Stimulated activated CD8-positive, alpha-beta memory T cell treated with anti-CD3 and anti-CD28 coated beads, Interleukin-4, amount 100 ng/mL, for 1 hour (primary cell): ENCODE results near the gene AP4B1.
A peak's percentile ranks its signal among the peaks of the same experiment; 100 is the strongest.

Experiments used
- DNase-seq, 2 donors: peaks; one replicate each; pipeline ENCODE4 v3.0.0-alpha.2; 2020; ENCODE audit warnings: low read depth in 2 of 2, low spot score in 1 of 2

AP4B1 gene

DNA sequence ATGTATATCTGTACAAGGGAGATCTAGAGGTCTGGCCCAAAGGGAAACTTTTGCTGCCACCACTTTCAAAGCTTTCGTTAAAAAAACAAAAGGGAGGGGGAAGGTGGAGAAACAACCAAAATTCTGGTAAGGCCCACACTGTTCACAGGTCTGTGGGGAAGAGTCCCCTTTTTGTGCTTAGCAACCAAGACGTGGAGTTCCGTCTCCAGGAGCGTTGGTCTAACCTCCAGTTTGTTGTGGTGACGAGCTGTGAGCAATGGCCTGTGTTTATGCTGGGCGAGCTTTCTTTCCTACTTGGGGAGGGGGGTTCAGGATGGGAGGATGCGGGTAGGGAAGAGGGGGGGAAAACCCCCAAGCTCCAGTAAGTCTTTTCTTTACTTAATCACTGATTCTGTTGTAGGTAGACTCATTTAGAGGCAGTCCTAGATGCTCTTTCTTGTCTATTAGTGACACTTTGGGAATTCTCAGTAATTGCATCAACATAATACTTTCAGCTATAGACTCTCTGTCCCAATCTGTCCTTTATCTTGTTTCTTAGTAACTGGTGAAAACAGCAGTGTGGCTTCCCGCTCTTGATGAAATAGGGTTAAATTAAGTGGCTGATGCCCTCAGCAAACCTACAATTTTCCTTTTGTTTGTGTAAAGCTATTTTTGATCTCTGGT, 26.0 kb upstream of the AP4B1 start:
- DNase-seq, result peak; percentile 39 to 60

DNA sequence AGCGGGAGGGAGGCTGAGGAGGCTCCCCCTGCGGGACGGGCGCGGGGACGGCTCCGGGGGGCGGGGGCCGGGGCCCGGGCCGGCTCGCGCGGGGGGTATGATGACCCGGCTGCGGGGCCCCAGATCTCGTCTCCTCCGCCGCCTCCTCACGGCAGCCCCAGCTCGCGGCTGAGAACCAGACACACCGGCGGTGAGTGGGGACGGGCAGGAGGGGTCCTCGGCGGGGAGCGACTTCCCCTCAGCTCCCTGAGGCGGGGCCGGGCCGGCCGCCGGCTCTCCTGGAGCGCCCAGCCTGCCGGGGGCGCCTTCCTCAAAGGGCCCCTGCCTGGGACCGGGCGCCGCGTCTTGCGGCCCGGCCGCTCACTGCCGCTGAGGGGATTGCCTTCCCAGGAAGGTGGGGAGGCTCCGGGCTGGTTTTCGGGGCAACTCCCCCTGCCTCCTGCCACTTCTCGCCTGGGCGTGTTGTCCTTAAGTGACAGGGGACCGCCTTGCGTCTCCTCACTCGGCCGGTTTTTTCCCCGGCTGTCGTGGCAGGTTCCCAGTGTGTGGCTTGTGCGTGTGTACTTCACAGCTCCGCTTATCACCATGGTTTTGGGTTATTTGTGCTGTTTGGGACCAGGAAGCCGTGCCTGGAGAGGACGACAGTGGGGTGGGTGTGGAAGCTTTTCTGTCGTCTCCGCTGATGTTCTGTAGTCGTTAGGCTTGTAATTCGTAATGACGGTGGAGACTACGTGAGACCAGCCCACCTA, 25.3 kb upstream of the AP4B1 start:
- peak; percentile 32 to 53 for DNase-seq

DNA sequence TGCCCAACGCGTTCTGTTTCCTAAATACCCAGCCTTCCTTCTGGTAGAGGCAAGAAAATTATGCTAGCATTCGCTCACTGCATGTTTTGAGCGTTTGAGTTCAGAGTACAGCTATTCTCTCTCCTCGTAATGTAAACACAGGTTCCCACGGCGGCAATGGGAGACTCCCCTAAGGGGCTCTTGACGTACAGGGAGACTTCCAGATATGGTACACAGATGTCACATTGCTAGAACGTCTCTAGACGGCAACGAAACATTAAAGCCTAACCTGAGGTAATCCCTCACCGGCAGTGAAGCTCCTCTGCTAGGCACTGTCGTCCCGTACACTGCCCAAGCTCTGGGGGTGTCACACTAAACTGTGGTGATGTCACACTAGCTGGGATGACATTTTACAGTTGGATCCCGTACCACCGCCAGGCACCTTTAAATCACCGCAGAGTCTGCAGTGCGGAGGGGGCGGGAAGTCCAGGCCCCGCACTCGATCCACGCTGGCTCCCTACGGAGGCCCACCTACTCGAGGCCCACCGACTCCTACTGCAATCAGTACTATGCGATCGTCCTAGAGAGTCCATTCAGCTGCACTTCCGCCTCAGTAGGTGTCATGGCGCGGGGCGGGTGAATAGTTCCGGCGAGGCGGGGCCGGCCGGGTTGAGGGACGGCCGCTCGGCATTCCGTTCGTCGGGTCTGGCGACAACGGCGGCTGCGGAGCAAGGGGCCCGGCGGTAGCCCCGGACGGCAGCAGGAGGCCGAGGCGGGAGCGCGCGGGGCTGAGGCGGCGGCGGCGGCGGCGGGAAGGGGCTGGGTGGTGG, 24.5 kb upstream of the AP4B1 start, which contains the start of gene HIPK1:
Gene HIPK1 (plus strand): TSS at position 384 of the 809 bp plus-strand sequence.
- DNase-seq, result peak; percentile 81 to 86

DNA sequence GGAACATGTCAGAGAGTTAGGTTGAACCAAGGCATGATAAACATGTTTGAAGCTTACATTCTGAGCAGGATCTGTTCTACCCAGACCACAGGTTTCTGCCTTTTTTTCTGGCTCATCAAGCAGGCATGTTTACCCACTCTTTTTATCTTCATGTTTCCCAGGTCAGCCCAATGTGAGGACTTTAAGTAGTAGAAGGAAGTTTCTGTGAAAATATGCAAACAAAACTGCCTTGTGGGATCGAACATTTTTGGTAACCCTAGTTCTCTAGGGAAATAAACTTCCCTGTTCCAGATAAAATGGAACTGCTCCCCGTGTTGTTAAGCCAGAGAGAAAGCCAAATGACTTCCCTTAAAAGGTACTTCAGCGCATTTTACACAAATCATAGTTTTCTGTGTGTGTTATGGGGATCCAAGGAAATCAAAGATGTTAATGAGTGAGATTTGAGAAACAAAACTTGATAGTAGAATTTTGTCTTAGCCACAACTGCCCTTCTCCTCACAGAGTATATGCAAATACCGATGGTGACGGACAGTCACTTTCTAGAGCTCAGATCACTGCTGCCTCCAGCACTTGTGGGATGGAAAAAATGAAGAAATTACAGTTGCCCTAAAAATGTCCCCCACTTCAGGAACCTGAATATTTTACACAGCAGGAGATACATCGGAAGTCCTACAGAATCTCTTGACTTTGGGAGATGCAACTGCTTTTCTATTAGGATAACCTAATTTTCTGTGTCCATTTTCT, 23.8 kb upstream of the AP4B1 start:
- DNase-seq, result no peak

DNA sequence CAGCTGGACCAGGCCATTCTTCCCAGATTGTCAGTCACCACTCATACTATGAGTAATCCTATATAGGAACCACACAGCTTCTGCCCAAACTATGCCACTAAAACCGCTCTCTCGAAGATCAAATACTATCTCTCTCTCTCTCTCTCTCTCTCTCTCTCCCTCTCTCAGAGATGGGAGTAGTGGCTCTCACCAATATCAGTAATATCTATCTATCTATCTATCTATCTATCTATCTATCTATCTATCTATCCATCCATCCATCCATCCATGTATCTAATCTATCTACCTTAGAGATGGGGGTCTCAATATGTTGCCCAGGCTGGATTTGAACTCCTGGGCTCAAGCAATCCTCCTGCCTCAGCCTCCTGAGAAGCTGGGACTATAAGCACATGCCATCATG, 19.9 kb upstream of the AP4B1 start:
- no peak for DNase-seq

DNA sequence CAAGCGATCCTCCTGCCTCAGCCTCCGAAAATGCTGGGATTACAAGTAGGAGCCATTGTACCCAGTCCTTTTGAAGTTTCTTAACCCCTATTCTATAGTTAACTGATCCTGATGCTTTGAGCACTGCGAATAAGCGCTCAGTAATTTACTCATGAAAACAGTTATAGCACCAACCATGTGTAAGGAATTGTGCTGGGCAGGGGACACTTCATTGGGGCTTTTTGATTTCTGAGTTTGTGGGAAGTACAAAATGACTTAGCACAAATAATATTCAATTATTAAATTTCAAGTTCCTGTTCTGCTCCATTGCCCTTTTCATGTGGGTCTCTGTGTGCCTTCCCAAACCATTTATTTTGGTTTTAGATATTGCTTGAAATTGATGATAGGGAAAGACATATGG, 18.4 kb upstream of the AP4B1 start:
- no peak for DNase-seq

DNA sequence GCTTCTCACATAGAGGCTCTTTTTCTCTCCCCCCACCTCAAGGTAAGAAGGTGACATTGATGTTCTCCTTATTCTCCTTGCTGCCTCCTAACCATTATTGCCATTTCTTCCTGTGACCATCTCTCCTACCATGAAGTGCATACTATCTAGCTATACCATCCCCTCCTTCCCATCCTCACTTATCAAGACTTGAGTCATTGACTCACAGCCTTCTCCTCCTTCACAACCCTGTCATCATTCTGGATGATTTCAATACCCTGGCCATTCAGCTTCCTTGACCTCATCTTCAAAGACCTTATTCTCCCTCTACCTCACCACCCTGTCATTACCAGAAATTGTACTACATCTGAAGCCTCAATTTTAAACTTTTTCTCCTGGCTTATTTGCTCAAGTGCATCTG, 13.6 kb upstream of the AP4B1 start:
- no peak for DNase-seq

DNA sequence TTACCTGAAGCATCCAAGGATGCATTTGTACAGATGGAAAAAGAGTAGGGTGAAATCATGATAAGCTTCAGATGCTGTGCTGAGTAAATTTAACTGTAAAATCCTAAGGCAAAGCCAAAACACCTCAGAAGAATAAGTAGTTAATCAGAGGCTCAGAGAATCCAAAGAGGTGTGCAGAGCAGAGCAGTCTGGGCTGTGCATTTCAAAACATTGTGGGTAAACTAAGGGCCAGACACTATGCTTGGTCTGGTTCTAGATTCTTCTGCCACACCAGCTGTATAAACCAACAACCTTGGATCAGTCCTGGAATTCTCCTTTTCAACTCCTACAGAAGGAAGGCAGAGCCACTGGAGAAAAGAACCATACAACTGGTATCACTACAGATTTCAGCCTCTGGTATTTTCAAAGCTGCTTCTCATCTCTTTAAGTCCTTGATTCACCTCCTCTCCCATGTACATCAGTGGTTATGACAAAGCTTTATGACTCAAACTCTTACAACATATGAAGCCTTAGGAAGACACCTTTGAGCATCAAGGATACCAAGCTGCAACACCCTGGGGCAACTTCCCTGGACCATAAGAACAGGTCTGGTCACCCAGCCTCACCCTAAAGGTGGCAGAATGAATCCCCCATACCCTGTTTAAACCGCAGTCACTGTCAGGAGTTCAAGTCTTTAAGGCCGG, 12.9 kb upstream of the AP4B1 start:
- no peak for DNase-seq

DNA sequence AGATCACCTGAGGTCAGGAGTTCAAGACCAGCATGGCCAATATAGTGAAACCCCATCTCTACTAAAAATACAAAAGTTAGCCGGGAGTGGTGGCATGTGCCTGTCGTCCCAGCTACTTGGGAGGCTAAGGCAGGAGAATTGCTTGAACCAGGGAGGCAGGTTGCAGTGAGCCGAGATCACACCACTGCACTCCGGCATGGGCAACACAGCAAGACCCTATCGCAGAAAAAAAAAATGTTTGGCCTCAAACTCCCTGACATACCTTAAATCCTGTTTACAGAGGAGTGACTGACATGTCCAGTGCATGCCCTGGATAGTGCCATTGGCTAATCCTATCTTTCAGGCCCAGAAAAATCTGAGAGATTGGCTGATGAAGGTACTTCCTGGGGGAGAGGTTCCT, 12.4 kb upstream of the AP4B1 start:
- no peak for DNase-seq

DNA sequence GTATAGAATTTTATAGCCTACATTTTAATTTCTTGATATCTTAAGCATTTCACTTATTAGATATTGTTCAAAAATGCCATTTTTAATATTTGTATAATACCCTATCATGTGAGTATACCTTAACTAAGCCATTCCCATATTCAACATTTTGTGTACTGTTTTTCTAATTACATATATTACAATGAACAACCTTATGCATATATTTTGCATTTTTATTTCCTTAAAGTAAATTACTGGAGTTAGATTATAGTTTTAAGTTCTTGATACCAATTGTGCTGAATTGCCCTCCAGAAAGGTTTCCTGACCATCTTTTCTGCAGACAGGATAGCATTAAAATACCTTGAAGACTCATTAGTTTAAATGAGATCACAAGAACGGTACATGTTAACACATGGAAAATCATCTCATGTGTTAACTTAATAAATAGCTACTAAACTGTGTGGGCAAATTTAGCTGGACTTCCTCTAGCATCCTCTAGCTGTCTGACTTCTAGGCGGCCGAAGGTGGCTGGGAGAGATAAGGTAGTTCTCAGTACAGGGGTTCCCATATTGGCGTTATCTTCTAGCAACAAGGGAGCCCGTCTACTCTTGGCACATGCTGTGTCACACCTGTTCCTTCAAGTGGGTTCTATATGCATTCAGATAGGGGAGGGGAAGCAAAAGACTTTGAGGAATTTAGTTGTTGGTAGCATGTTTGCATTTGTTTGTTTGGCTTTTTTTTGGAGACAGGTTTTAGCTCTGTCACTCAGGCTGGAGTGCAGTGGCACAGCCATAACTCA, 9.5 kb upstream of the AP4B1 start:
- DNase-seq, result no peak

DNA sequence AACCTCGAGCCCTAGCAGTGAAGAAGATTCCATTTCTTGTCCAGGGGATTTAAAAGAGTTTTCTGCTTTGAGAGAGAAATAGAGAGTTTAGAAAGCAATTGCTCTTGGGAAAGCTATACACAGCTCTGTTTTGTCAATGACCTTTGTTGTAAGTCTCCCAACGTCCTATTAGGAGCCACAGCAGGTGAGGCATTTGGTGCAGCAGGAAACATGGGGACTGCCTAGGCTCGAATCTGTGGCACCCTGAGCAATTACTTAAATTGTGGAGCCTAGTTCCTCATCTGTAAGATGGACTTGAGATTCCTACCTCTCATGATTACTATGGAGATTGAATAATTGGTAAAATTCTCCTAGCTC, 8.7 kb upstream of the AP4B1 start:
- DNase-seq, result no peak

DNA sequence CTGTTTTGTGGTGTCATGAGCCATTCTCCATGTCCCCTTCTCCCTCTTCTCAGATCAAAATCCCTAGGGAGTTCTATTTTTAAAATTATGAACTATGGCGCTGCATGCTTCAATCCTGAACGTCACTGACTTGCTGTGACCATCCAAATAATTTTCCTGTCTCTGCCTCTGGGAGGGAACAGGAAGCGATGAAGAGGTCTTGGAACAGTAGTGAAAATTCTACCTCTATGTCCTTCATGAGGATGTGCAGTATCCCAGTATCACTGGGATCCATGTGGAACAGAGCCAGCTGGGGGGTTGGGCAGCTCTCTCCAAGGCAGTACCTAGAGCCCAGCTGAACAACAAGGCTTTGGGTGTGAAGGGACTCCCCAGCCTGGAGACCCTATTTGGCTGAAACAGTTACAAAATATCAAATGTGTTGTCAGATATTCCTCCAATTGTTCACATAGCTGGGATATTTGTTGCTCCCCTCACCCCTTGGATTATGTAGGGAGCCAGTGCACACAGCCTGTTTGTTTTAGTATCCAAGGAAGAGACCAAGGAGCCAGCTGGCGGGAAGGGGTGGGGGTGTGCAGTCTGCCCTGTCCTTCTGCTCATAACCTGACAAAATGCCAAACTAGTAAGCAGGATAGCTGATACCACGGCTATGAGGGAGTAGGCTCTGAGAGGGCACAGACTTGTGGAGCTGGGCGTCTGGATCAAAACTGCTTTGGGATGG, 8.2 kb upstream of the AP4B1 start:
- DNase-seq, result no peak

DNA sequence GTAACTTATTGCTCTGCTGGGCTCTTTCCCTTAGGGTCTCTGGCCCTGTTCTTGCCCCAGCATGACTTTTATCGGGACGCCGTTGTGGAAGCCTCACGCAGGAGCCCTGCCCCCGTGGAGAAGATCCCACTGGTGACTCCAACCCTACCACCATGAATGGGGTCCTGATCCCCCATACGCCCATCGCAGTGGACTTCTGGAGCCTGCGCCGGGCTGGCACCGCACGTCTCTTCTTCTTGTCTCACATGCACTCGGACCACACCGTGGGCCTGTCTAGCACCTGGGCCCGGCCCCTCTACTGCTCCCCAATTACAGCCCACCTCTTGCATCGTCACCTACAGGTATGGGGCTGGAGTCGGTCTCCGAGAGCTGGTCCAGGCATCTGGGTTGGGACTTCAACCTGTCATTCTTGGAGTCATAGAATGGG, 849 bp upstream of the AP4B1 start:
- no peak for DNase-seq

DNA sequence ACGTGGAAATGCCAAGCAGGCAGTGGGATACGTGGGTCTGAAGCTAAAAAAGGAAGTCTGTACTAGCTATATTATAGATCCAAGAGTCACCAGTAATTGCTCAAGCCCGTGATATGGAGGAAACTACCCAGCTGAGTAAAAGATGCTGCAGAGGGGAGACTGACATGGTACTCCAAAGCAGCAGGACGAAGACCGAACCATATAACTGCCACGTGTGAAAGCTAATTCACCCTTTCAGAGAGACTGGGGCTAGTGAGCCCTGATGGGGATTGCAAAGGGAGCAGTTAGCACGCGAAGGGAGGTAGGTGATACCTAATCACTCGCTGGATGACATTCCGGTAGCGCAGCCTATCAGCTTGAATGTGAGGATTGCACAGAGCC, 316 bp downstream of the AP4B1 start:
- no peak for DNase-seq

DNA sequence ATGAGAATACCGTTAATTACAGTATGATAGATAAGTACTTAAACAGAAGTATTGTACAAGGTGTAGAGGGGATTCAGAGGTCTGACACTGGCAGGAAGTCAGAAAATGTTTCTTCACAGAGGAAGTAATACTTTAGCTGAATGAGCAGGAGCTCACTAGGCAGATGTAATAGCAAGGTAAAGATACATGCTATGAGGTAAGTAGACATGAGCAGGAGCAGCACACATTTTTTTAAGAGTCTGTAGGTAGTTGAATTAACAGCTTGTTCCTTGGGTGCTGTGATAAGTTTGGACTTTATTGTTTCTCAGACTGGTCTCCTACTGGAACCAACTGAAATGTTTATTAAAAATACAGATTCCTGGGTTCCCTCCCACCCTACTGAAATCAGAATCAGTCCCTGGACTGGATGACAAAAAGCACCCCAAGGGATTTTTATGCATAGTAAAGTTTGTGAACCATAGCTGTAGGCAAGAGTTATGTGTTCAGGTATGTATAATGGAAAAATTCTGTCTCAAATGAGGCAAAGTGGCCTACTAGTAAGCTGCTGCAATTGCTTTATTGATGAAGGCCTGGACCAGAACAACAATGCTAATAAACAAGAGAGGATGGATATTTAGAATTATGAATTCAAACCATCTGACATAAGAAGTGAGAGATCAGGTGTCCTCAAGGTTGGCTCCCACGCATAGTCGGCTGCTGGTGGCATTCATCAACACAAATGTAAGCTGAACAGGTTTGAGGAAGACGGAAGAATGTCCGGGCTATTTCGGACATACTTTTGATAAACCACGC, 902 bp downstream of the AP4B1 start:
- DNase-seq, result no peak

DNA sequence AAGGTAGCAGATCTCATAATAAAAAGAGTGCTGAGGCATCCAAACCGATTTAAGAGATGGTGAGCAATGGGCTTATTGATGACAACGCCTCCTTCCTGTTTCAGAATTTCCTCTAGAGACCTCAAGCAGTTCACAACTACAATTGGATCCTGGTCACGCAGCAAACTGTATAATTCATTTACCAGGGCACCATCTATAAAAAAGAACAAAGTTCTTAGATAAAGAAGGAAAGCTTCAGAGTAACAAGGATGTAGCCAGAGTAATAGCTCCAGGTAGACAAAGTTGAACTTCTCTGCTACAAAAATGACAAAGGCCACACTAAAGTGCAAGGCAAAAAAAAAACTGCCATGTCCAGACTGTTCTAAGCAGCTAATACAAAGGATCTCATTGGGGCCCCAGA, 3.4 kb downstream of the AP4B1 start:
- no peak for DNase-seq

DNA sequence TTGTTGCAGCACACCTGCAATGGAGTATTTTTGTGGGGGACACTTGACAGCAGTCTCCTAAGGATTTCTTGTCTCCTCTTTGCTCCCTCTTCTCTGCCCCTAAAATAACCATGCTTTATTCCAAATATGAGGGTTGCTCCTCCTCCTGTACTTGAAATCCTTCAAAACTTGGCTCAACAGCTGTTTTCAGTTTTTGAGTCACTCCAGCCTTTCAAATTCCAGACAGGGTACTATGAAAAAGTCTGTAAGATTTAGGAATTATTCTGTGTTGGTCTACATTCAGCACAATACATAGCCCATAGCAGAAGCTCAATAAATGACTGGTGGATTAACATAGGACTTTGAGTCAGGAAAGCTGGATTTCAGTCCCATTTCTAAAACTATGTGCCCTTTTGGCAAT, 5.5 kb downstream of the AP4B1 start:
- no peak for DNase-seq

DNA sequence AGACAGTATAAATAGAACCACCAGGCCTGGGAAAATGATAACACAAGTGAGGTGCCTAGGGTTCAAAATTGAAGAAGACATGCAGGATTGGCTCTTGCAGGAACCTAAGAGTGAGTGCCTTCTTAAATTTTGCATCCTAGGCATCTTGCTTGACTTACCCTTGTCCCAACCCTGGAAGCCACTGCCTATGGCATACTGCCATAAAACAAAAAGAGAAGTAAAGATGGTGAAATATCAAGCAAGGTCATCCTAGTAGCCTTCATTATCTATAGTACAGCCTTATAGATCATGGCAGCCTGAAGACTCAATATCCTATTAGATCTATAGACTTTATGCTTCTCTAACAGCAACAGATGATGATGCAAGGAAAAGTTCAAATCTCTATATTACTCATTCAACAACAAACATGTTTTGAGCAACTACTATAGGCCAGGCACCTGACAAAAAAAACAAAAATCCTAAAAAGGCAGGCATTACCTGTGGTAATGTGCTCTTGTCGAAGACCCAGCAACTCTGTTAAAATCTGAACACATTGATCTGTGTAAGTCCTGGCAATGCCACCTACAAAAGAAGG, 6.3 kb downstream of the AP4B1 start:
- no peak for DNase-seq
